GM23248 (cell line): ENCODE results near the gene ARHGAP23. TPM values are rescaled to one million over a fixed set of nuclear protein-coding genes. Genes with fewer than 3 reads are reported as not detected.

Source experiments
- DNase-seq: peaks from one replicate; pipeline ENCODE4 v3.0.0-alpha.2; 2015
- H2AFZ ChIP-seq: fragments of 200-600 bp; sonication (generic); 2 replicates; pipeline ENCODE4 v1.6.1; 2016; ENCODE audit warnings: antibody characterized with exemption
- H3F3A ChIP-seq: fragments of 200-600 bp; sonication (generic); 2 replicates; pipeline ENCODE4 v1.6.1; 2016; ENCODE audit warnings: mild to moderate bottlenecking, antibody characterized with exemption, mixed run types; ENCODE audit not compliant: insufficient read depth
- H3K27ac ChIP-seq: fragments of 200-600 bp; sonication (generic); 2 replicates; pipeline ENCODE4 v1.5.1; 2016; ENCODE audit warnings: mild to moderate bottlenecking
- H3K27me3 ChIP-seq: fragments of 200-600 bp; sonication (generic); replicated peaks from 2 replicates; pipeline ENCODE4 v1.6.1; 2016; ENCODE audit warnings: mild to moderate bottlenecking; ENCODE audit not compliant: insufficient read depth
- H3K36me3 ChIP-seq: fragments of 200-600 bp; sonication (generic); 2 replicates; pipeline ENCODE4 v1.6.1; 2016; ENCODE audit warnings: low read depth, mild to moderate bottlenecking
- H3K4me1 ChIP-seq: fragments of 200-600 bp; sonication (generic); 2 replicates; pipeline ENCODE4 v1.6.1; 2016; ENCODE audit warnings: mild to moderate bottlenecking; ENCODE audit not compliant: insufficient read depth
- H3K4me2 ChIP-seq: fragments of 200-600 bp; sonication (generic); one replicate; pipeline ENCODE4 v1.6.1; 2016; ENCODE audit warnings: mild to moderate bottlenecking; ENCODE audit not compliant: unreplicated experiment
- H3K4me3 ChIP-seq: fragments of 200-600 bp; sonication (generic); 2 replicates; pipeline ENCODE4 v1.5.1; 2016; ENCODE audit warnings: mild to moderate bottlenecking
- H3K79me2 ChIP-seq: fragments of 200-600 bp; sonication (generic); 2 replicates; pipeline ENCODE4 v1.6.1; 2016; ENCODE audit warnings: mild to moderate bottlenecking; ENCODE audit not compliant: insufficient read depth
- H3K9ac ChIP-seq: fragments of 200-600 bp; sonication (generic); 2 replicates; pipeline ENCODE4 v1.6.1; 2016; ENCODE audit warnings: mild to moderate bottlenecking
- H3K9me2 ChIP-seq: fragments of 200-600 bp; sonication (generic); 2 replicates; pipeline ENCODE4 v1.6.1; 2016; ENCODE audit warnings: mixed run types, mild to moderate bottlenecking, moderate library complexity; ENCODE audit not compliant: insufficient read depth
- H3K9me3 ChIP-seq: fragments of 200-600 bp; sonication (generic); one replicate; pipeline ENCODE4 v1.6.1; 2017; ENCODE audit warnings: low read depth
- H4K20me1 ChIP-seq: fragments of 200-600 bp; sonication (generic); 2 replicates; pipeline ENCODE4 v1.6.0; 2016; ENCODE audit not compliant: insufficient read depth
- EZH2 ChIP-seq: fragments of 200-600 bp; sonication (generic); IDR thresholded peaks from 2 replicates; pipeline ENCODE4 v1.6.1; 2018; ENCODE audit warnings: antibody characterized with exemption, mild to moderate bottlenecking; ENCODE audit not compliant: insufficient read depth, poor library complexity, severe bottlenecking
- EZH2phosphoT487 ChIP-seq: fragments of 200-600 bp; sonication (generic); IDR thresholded peaks from 2 replicates; pipeline ENCODE4 v1.6.1; 2018; ENCODE audit warnings: antibody characterized with exemption, moderate library complexity, mild to moderate bottlenecking, low read depth; ENCODE audit not compliant: insufficient read depth
- WGBS, 2 experiments: methylation state at CpG; one replicate each; pipeline ENCODE4 v1.1.6; 2015 to 2017; ENCODE audit warnings: low lambda C conversion rate in 2 of 2, low coverage in 1 of 2; ENCODE audit errors: missing lambda C conversion rate in 2 of 2; 5-methylcytosine and 5-hydroxymethylcytosine counted together
- in situ Hi-C: fragments of 300-500 bp; cut with MboI; formaldehyde crosslinking; loops from 2 replicates; pipeline ENCODE4 v1.15.0; 2020
- polyA plus RNA-seq: library from polyadenylated mRNA; unstranded; fragments of >200 nt; fragmentation: Nextera tagmentation; extraction: Ambion mirVana; gene quantifications from 2 replicates; pipeline ENCODE4 v1.2.1, GENCODE V29; 2016
- total RNA-seq: library from RNA; depleted of rRNA; stranded (reverse); fragments of >200 nt; shearing (Covaris generic); gene quantifications from 2 replicates; pipeline ENCODE4 v1.2.3, GENCODE V29; 2014; rRNA removed

ARHGAP23 gene, protein sequence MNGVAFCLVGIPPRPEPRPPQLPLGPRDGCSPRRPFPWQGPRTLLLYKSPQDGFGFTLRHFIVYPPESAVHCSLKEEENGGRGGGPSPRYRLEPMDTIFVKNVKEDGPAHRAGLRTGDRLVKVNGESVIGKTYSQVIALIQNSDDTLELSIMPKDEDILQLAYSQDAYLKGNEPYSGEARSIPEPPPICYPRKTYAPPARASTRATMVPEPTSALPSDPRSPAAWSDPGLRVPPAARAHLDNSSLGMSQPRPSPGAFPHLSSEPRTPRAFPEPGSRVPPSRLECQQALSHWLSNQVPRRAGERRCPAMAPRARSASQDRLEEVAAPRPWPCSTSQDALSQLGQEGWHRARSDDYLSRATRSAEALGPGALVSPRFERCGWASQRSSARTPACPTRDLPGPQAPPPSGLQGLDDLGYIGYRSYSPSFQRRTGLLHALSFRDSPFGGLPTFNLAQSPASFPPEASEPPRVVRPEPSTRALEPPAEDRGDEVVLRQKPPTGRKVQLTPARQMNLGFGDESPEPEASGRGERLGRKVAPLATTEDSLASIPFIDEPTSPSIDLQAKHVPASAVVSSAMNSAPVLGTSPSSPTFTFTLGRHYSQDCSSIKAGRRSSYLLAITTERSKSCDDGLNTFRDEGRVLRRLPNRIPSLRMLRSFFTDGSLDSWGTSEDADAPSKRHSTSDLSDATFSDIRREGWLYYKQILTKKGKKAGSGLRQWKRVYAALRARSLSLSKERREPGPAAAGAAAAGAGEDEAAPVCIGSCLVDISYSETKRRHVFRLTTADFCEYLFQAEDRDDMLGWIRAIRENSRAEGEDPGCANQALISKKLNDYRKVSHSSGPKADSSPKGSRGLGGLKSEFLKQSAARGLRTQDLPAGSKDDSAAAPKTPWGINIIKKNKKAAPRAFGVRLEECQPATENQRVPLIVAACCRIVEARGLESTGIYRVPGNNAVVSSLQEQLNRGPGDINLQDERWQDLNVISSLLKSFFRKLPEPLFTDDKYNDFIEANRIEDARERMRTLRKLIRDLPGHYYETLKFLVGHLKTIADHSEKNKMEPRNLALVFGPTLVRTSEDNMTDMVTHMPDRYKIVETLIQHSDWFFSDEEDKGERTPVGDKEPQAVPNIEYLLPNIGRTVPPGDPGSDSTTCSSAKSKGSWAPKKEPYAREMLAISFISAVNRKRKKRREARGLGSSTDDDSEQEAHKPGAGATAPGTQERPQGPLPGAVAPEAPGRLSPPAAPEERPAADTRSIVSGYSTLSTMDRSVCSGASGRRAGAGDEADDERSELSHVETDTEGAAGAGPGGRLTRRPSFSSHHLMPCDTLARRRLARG (N-terminal part only)
- total RNA-seq (64.2 and 69.4 TPM in 2 replicates), polyA plus RNA-seq (5.3 and 6.6 TPM in 2 replicates)

DNA sequence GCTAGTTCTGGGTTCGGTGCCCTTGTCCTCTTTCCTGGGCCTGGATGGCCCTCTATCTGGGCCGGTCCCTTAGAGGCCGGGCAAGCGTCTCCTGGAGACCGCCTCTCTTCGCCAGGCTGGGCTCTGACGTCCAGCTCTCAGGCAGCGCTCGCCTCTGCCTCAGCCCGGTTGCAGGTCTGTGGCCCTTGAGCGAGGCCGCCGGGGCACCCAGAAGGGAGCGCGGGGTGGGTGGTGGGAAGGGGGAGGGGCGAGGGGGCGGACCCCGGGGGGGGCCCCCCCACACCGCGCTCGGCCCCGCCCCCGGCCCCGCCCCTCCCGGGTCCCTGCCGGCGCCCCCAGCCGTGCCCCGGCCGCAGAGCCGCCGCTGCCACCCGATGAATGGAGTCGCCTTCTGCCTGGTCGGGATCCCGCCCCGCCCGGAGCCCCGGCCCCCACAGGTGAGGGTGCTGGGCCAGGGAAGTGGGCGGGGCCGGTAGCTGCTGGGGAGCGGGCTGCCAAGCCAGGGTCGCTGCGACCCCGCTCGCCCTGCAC lies at the start of gene ARHGAP23:
TSS of gene ARHGAP23 (plus strand) at position 353 of the 531 bp plus-strand sequence. CDS start at position 375, 22 bp downstream.
- peak; percentile 84 for DNase-seq
- in situ Hi-C loops: loop anchor here (10.0 kb wide), 1 partner anchor 157 kb away; no protein-coding TSS in a partner anchor

DNA sequence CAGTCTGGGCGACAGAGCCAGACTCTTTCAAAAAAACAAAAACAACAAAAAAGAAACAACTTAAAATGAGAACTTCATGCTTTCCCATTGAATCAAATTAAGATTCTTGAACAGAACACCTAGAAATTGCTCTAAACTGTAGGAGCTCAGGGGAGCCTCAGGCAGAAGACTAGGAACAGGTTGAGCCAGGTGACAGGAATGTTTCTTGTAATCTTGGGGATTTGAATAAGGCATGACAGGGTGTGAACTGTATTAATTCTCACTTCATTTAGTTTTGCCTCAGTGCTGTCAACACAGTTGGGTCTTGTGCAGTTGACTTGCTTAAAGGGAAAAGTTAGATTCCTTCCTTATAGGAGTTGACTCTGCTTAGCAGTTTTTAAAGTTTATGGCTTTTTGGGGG lies 48.8 kb upstream of the ARHGAP23 start:
- Histone ChIP-seq H3K9me2 (no peaks in the 10 kb centered on the region), H3K4me1 (no peaks in the 10 kb centered on the region), H3K4me3 (no peak overlapping the region), H3K27me3 (no peaks in the 10 kb centered on the region), H3K4me2 (no peak overlapping the region), H3K27ac (no peak overlapping the region), H3K36me3 (peaks cover 21% of the 10 kb centered on the region), H4K20me1 (no peaks in the 10 kb centered on the region), H2AFZ (no peak overlapping the region), H3F3A (no peaks in the 10 kb centered on the region), H3K9ac (no peak overlapping the region), H3K79me2 (no peaks in the 10 kb centered on the region), H3K9me3 (no peaks in the 10 kb centered on the region)
- in situ Hi-C loops: no loop called here
- no peak for DNase-seq
- TF ChIP-seq EZH2phosphoT487 (no peak), EZH2 (no peak)
- 93 to 100% methylated on average over 1 of the region's 1 CpG for WGBS, 2 experiments

More for the DNA sequence above, at the start of gene ARHGAP23:
- peaks cover 47% of the 10 kb centered on the region for H3K79me2 ChIP-seq
- H3K9ac ChIP-seq: peak within 1 kb of the TSS; percentile 76
- H3K27me3 ChIP-seq: no peaks in the 10 kb centered on the region
- H3F3A ChIP-seq: peaks cover 29% of the 10 kb centered on the region; the same call in 1 of the 2 replicates
- H4K20me1 ChIP-seq: 0 out of 2 replicates have a peak, but pooled peaks cover 6% of the 10 kb centered on the region
- no peaks in the 10 kb centered on the region for H3K9me2 ChIP-seq
- peaks cover 25% of the 10 kb centered on the region for H3K4me1 ChIP-seq
- peak within 1 kb of the TSS; percentile 74 for H3K4me2 ChIP-seq
- H3K36me3 ChIP-seq: no peaks in the 10 kb centered on the region
- H3K9me3 ChIP-seq: no peaks in the 10 kb centered on the region
- TF ChIP-seq EZH2 (no peak), EZH2phosphoT487 (no peak)
- H3K27ac ChIP-seq: peak within 1 kb of the TSS; percentile 58
- H3K4me3 ChIP-seq: peak within 1 kb of the TSS; percentile 84
- 2 to 3% methylated on average over 15 to 41 of the region's 46 CpGs for WGBS, 2 experiments
- H2AFZ ChIP-seq: peak within 1 kb of the TSS; percentile 74

DNA sequence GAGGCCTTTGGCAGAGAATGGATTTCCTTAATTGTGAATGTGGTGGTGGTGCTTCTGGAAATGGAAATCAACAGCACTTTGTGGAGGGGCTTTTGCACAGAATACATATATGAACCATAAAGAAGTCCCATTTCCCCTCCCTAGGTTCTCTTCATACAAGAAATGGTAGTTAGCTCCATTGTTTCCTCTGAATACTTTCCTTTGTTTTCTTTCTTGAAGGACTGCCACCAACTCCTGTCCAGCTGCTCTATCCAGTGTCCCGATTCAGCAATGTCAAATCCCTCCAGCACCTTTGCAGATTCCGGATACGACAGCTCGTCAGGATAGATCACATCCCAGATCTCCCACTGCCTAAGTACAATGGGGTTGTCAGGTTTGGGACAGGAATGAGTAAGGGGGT lies 33.2 kb upstream of the ARHGAP23 start:
- in situ Hi-C loops: no loop called here
- Histone ChIP-seq H3K27ac (no peak overlapping the region), H3K27me3 (no peaks in the 10 kb centered on the region), H3K9ac (no peak overlapping the region), H3K36me3 (peaks cover 10% of the 10 kb centered on the region; the same call in 1 of the 2 replicates), H3K4me2 (no peak overlapping the region), H3K79me2 (no peaks in the 10 kb centered on the region), H3K9me2 (no peaks in the 10 kb centered on the region), H3F3A (no peaks in the 10 kb centered on the region), H3K9me3 (no peaks in the 10 kb centered on the region), H2AFZ (no peak overlapping the region), H3K4me3 (no peak overlapping the region), H4K20me1 (no peaks in the 10 kb centered on the region), H3K4me1 (no peaks in the 10 kb centered on the region)
- no peak for TF ChIP-seq EZH2phosphoT487
- TF ChIP-seq EZH2: no peak
- 79 to 94% methylated on average over 4 of the region's 4 CpGs for WGBS, 2 experiments
- DNase-seq: no peak
